GM12878 (cell line): ENCODE data around the gene DPF3. TPM values are rescaled to one million over a fixed set of nuclear protein-coding genes. Genes with fewer than 3 reads are reported as not detected.

Source experiments
- ATAC-seq: fragments of 200-7000 bp; cut with Tn5 transposase; 3 replicates; pipeline ENCODE4 v1.9.1; 2020; ENCODE audit warnings: mild to moderate bottlenecking, moderate library complexity
- BruUV-seq: library from RNA; stranded (reverse); fragments of 400-500 nt; replicated peaks from 2 replicates; lab custom pipeline; 2021; lab: Mats Ljungman, UMichigan
- CTCF ChIA-PET: fragments of 300-600 bp; sonication (Branson Sonifier 250); formaldehyde crosslinking; extraction: SDS; loops from one replicate; lab custom pipeline; 2021; ENCODE audit warnings: inconsistent platforms; lab: Yijun Ruan, JAX
- POLR2A ChIA-PET: fragments of 350-600 bp; formaldehyde crosslinking; extraction: SDS; loops from one replicate; lab custom pipeline; 2021; ENCODE audit warnings: inconsistent platforms; lab: Charles Lee
- RAD21 ChIA-PET: fragments of 300-600 bp; sonication (Branson Sonifier 250); formaldehyde crosslinking; loops from one replicate; lab custom pipeline; 2023; ENCODE audit warnings: antibody characterized with exemption; ENCODE audit not compliant: unreplicated experiment; lab: Charles Lee
- SMC1A ChIA-PET: fragments of 300-600 bp; sonication (Branson Sonifier 250); formaldehyde crosslinking; loops from one replicate; lab custom pipeline; 2023; ENCODE audit not compliant: unreplicated experiment, uncharacterized antibody; lab: Charles Lee
- DNase-seq: peaks from one replicate; pipeline ENCODE4 v3.0.0-alpha.2; 2011; ENCODE audit warnings: low read depth, low spot score
- FAIRE-seq: peaks from 3 replicates; lab custom pipeline; 2011; peaks lifted over from hg19 to GRCh38; lab: Jason Lieb, UNC
- H2AFZ ChIP-seq: 2 replicates; pipeline ENCODE4 v1.6.0; 2011; ENCODE audit warnings: low read depth, low read length, control low read depth; ENCODE audit not compliant: control insufficient read depth
- H3K27ac ChIP-seq: 2 replicates; pipeline ENCODE4 v1.5.1; 2011; ENCODE audit warnings: control low read depth; ENCODE audit not compliant: control insufficient read depth, insufficient read depth
- H3K27me3 ChIP-seq, 2 experiments: replicated peaks in 1 of 2; 2 replicates each; pipeline versions ENCODE4 v1.6.0 to v1.6.1; 2011; ENCODE audit warnings: low read length in 1 of 2; ENCODE audit not compliant: control insufficient read depth in 2 of 2, insufficient read depth in 2 of 2
- H3K36me3 ChIP-seq, 2 experiments: 2 replicates each; pipeline ENCODE4 v1.5.1; 2011; ENCODE audit warnings: low read length in 1 of 2; ENCODE audit not compliant: control insufficient read depth in 2 of 2, insufficient read depth in 2 of 2
- H3K4me1 ChIP-seq: 2 replicates; pipeline ENCODE4 v1.6.1; 2011; ENCODE audit warnings: mild to moderate bottlenecking, low read length, moderate library complexity, mixed read lengths; ENCODE audit not compliant: control insufficient read depth, insufficient read depth
- H3K4me2 ChIP-seq: 2 replicates; pipeline ENCODE4 v1.6.0; 2011; ENCODE audit warnings: control low read depth; ENCODE audit not compliant: control insufficient read depth, insufficient read depth
- H3K4me3 ChIP-seq: fragments of 200-600 bp; sonication (generic); 2 replicates; pipeline ENCODE4 v1.5.1; 2016
- H3K79me2 ChIP-seq: 2 replicates; pipeline ENCODE4 v1.6.0; 2011; ENCODE audit warnings: low read length; ENCODE audit not compliant: control insufficient read depth, insufficient read depth
- H3K9ac ChIP-seq: 2 replicates; pipeline ENCODE4 v1.8.0; 2011; ENCODE audit warnings: low read length, control low read depth, mixed read lengths; ENCODE audit not compliant: control insufficient read depth, insufficient read depth
- H3K9me3 ChIP-seq: replicated peaks from 3 replicates; pipeline ENCODE4 v1.5.1; 2011; ENCODE audit warnings: mild to moderate bottlenecking, low read length; ENCODE audit not compliant: control insufficient read depth, insufficient read depth
- H4K20me1 ChIP-seq: 2 replicates; pipeline ENCODE4 v1.6.0; 2011; ENCODE audit not compliant: control insufficient read depth, insufficient read depth
- BCL3 ChIP-seq: IDR thresholded peaks from 2 replicates; pipeline ENCODE4 v1.6.1; 2011; ENCODE audit warnings: borderline replicate concordance, low read depth, mild to moderate bottlenecking, moderate library complexity, low read length; ENCODE audit not compliant: insufficient read depth, poor library complexity, severe bottlenecking
- CBFB ChIP-seq: IDR thresholded peaks from 2 replicates; pipeline ENCODE4 v1.6.1; 2016; ENCODE audit warnings: antibody characterized with exemption, low read depth
- FOS ChIP-seq: IDR thresholded peaks from 3 replicates; pipeline ENCODE4 v1.6.1; 2011; ENCODE audit warnings: borderline replicate concordance; ENCODE audit not compliant: insufficient read length; ENCODE audit errors: extremely low read depth
- FOXM1 ChIP-seq: IDR thresholded peaks from 2 replicates; pipeline ENCODE4 v1.6.1; 2012; ENCODE audit warnings: low read depth, mild to moderate bottlenecking, inconsistent platforms, low read length, moderate library complexity
- GATAD2B ChIP-seq: fragments of 450-650 bp; conservative IDR thresholded peaks from 2 replicates; pipeline ENCODE4 v1.6.1; 2017; ENCODE audit warnings: low read depth, mild to moderate bottlenecking, moderate library complexity
- HDAC6 ChIP-seq: fragments of 200-600 bp; sonication (generic); IDR thresholded peaks from one replicate; pipeline ENCODE4 v1.8.0; 2017; ENCODE audit warnings: antibody characterized with exemption; ENCODE audit not compliant: unreplicated experiment
- IKZF1 ChIP-seq: fragments of 450-650 bp; conservative IDR thresholded peaks from 2 replicates; pipeline ENCODE4 v1.6.1; 2017; ENCODE audit warnings: antibody characterized with exemption, mild to moderate bottlenecking
- IRF4 ChIP-seq: IDR thresholded peaks from 2 replicates; pipeline ENCODE4 v1.6.1; 2011; ENCODE audit warnings: low read depth, low read length
- MYB ChIP-seq: fragments of 150-350 bp; IDR thresholded peaks from 2 replicates; pipeline ENCODE4 v1.6.1; 2014; ENCODE audit warnings: mild to moderate bottlenecking, low read depth, low read length, borderline replicate concordance
- MYC ChIP-seq: IDR thresholded peaks from 2 replicates; pipeline ENCODE4 v1.6.1; 2011; ENCODE audit warnings: mild to moderate bottlenecking, low read length, moderate library complexity, inconsistent platforms; ENCODE audit not compliant: insufficient read depth, insufficient replicate concordance, insufficient read length, severe bottlenecking
- PML ChIP-seq: IDR thresholded peaks from 2 replicates; pipeline ENCODE4 v1.6.1; 2012; ENCODE audit warnings: low read length, inconsistent platforms
- POLR2AphosphoS5 ChIP-seq: IDR thresholded peaks from 2 replicates; pipeline ENCODE4 v1.6.1; 2011; ENCODE audit warnings: mild to moderate bottlenecking, low read length, inconsistent platforms
- SMARCA5 ChIP-seq: fragments of 450-650 bp; IDR thresholded peaks from 2 replicates; pipeline ENCODE4 v1.6.1; 2017; ENCODE audit warnings: mild to moderate bottlenecking
- SP1 ChIP-seq: IDR thresholded peaks from one replicate; pipeline ENCODE4 v1.6.1; 2011; ENCODE audit warnings: low read depth, low read length
- SPI1 ChIP-seq: IDR thresholded peaks from 2 replicates; pipeline ENCODE4 v1.6.1; 2011; ENCODE audit warnings: low read depth, mild to moderate bottlenecking, low read length, moderate library complexity, borderline replicate concordance; ENCODE audit not compliant: insufficient read depth
- STAT1 ChIP-seq: fragments of 450-650 bp; conservative IDR thresholded peaks from 2 replicates; pipeline ENCODE4 v1.6.1; 2014; ENCODE audit warnings: antibody characterized with exemption, mild to moderate bottlenecking
- SUPT20H ChIP-seq: IDR thresholded peaks from 2 replicates; pipeline ENCODE4 v1.6.1; 2011; ENCODE audit warnings: low read depth, mild to moderate bottlenecking, low read length, moderate library complexity, borderline replicate concordance; ENCODE audit not compliant: control insufficient read depth
- ZNF217 ChIP-seq: fragments of 450-650 bp; IDR thresholded peaks from 2 replicates; pipeline ENCODE4 v1.6.1; 2017; ENCODE audit warnings: antibody characterized with exemption, mild to moderate bottlenecking
- WGBS: methylation state at CpG from one replicate; pipeline ENCODE4 v1.1.6; 2016; ENCODE audit warnings: low lambda C conversion rate; ENCODE audit not compliant: insufficient replicate concordance, insufficient coverage; ENCODE audit errors: missing lambda C conversion rate; 5-methylcytosine and 5-hydroxymethylcytosine counted together
- in situ Hi-C: fragments of 300-500 bp; cut with MboI; formaldehyde crosslinking; loops from 9 replicates; pipeline ENCODE4 v1.14.3; 2018; ENCODE audit warnings: mixed read lengths
- intact Hi-C: fragments of 100-400 bp; cut with micrococcal nuclease; formaldehyde crosslinking; loops from one replicate; pipeline ENCODE4 v1.14.2; 2022; ENCODE audit not compliant: unreplicated experiment
- polyA plus RNA-seq, 11 experiments: library from polyadenylated mRNA; depleted of rRNA in 4 of 11; unstranded in 6 of 11; stranded (reverse) in 5 of 11; fragments of >200 nt; fragmentation: Nextera tagmentation in 4 of 11; fragmentation: Illumina TruSeq in 1 of 11; extraction: Ambion mirVana in 4 of 11; extraction: Trizol in 1 of 11; gene quantifications; 1 replicate in 1 of 11; 2 replicates in 10 of 11; pipeline versions ENCODE4 v1.2.1 to v1.2.3, GENCODE V29; 2011 to 2016; ENCODE audit warnings: inconsistent platforms in 2 of 11, missing spikeins in 2 of 11, low read depth in 1 of 11
- total RNA-seq, 4 experiments: library from RNA; depleted of rRNA in 3 of 4; stranded (reverse); fragments of >200 nt in 3 of 4; fragmentation: Illumina TruSeq in 1 of 4; extraction: Trizol in 1 of 4; gene quantifications; 2 replicates each; pipeline versions ENCODE4 v1.2.1 to v1.2.3, GENCODE V29; 2013 to 2021

DPF3 gene
- total and polyA plus RNA-seq, 10 of the 15 experiments (the other 5 are each of a cell fraction or from before 2014, with no cell fraction given), result 0.69 to 8.0 (median 2.2) TPM

- no TSS peak for BruUV-seq
- RAD21 ChIA-PET, result no interaction called here
- SMC1A ChIA-PET, result no interaction called here
These were observed 212.9 kb downstream of the DPF3 start for GRCh38 chr14:72680853-72681640.

GRCh38 chr14:72679536-72680151, 214.3 kb downstream of the DPF3 start:
- Histone ChIP-seq H3K36me3 (no peaks in the 10 kb centered on the region), H4K20me1 (no peaks in the 10 kb centered on the region), H3K27me3 (no peaks in the 10 kb centered on the region; a peak in 1 of 4 replicates), H3K27ac (no peak overlapping the region), H3K9me3 (no peaks in the 10 kb centered on the region; the same call in 2 of the 3 replicates), H3K79me2 (no peaks in the 10 kb centered on the region), H3K4me1 (peaks cover 11% of the 10 kb centered on the region), H3K4me3 (no peak overlapping the region), H3K9ac (no peak overlapping the region), H3K4me2 (no peak overlapping the region), H2AFZ (no peak overlapping the region)
- ATAC-seq (no peak), FAIRE-seq (no peak), DNase-seq (no peak)
- POLR2A ChIA-PET, result no interaction called here
- intact Hi-C loops (no loop called here), in situ Hi-C loops (no loop called here)
- no TSS peak for BruUV-seq
- RAD21 ChIA-PET, result no interaction called here
- CTCF ChIA-PET, result no interaction called here
- SMC1A ChIA-PET, result no interaction called here
- 71% methylated on average over 26 of the region's 27 CpGs for WGBS
- TF ChIP-seq ZNF217, result no peak
- no peak for TF ChIP-seq BCL3
- TF ChIP-seq HDAC6, result no peak
- no peak for TF ChIP-seq FOXM1
- TF ChIP-seq MYB, result no peak
- no peak for TF ChIP-seq GATAD2B
- TF ChIP-seq MYC, result no peak
- no peak for TF ChIP-seq STAT1
- TF ChIP-seq IKZF1, result no peak
- TF ChIP-seq PML, result no peak
- TF ChIP-seq SMARCA5, result no peak
- TF ChIP-seq CBFB, result no peak
- no peak for TF ChIP-seq SP1

More at GRCh38 chr14:72680853-72681640, 212.9 kb downstream of the DPF3 start:
- H3K79me2 ChIP-seq, result no peaks in the 10 kb centered on the region
- no peak overlapping the region for H3K4me3 ChIP-seq
- no peak overlapping the region for H3K27ac ChIP-seq
- FAIRE-seq, result no peak
- no peaks in the 10 kb centered on the region; the same call in 2 of the 3 replicates for H3K9me3 ChIP-seq
- TF ChIP-seq SUPT20H, result no peak
- TF ChIP-seq POLR2AphosphoS5, result no peak
- TF ChIP-seq FOS, result no peak
- no peak for TF ChIP-seq SPI1
- no peak for TF ChIP-seq IRF4
- H3K4me1 ChIP-seq, result no peaks in the 10 kb centered on the region
- H3K4me2 ChIP-seq, result no peak overlapping the region
- no peaks in the 10 kb centered on the region for H4K20me1 ChIP-seq
- H3K27me3 ChIP-seq, result no peaks in the 10 kb centered on the region; a peak in 1 of 4 replicates
- in situ Hi-C loops (no loop called here), intact Hi-C loops (no loop called here)
- no peak for ATAC-seq
- CTCF ChIA-PET, result no interaction called here
- WGBS, result 51% methylated on average over 7 of the region's 7 CpGs
- no peak overlapping the region for H3K9ac ChIP-seq
- no peak for DNase-seq
- no peak overlapping the region for H2AFZ ChIP-seq
- POLR2A ChIA-PET, result no interaction called here
- H3K36me3 ChIP-seq, result no peaks in the 10 kb centered on the region
